HG03066 (cell line): ENCODE results near the gene DENND1B.
"Not testable (repeated sequence)": the region's sequence is repeated elsewhere in the genome, so short reads cannot be mapped to it uniquely, and the experiment has no call there.

Experiments
- ATAC-seq: cut with Tn5 transposase; IDR thresholded peaks from one replicate; pipeline ENCODE4 v1.9.1; 2021; ENCODE audit warnings: low read depth; ENCODE audit not compliant: unreplicated experiment

The DENND1B gene

DNA sequence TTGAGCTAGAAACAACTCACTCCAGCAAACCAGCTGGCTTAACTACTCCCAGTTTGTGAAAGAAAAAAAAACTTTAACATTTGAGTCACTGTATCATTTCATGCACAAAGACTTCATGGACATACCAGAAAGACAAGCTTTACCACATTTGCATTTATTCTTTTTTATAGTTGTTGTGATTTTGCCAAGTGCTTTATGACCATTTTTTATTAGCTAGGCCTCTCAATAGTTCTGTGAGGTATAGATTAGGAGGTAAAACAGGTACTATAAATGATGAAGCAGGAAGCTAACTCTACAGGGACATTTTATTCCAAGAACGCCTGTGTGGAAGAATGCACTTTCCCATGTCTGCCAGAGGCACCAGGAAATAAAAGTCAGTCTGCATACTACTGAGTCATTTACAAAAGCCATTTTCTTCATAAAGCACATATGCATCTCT lies 8.2 kb upstream of the DENND1B start:
- ATAC-seq = no peak

DNA sequence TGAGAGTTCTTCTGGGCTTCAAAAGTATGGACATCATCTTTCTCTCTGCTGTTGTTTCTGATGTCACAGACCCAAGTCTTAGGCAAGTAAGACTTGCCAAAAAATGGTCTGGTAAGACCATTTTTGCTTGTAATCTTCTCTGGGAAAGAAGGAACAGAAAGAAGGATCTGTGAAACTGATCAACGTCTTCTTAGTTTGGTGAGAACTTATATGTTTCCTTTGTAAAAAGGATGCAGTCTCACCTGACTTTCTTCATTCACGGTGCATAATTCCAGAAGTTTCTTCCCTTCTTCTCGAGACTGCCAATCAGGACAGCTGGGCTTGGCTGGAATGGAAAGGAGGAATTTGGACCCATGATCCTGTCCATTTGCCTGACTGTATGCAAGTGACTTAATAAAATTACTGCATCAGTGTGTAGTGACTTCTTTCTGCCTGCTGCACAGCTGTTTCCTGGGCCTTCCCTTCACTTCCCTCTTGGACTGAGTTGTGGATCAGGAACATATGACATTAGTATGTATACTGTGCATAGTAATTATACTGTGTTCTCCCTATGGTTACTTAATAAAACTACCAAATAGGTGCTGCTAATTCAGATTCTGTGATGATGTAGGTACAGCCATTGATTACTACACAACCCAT lies 7.6 kb upstream of the DENND1B start:
- no peak for ATAC-seq

DNA sequence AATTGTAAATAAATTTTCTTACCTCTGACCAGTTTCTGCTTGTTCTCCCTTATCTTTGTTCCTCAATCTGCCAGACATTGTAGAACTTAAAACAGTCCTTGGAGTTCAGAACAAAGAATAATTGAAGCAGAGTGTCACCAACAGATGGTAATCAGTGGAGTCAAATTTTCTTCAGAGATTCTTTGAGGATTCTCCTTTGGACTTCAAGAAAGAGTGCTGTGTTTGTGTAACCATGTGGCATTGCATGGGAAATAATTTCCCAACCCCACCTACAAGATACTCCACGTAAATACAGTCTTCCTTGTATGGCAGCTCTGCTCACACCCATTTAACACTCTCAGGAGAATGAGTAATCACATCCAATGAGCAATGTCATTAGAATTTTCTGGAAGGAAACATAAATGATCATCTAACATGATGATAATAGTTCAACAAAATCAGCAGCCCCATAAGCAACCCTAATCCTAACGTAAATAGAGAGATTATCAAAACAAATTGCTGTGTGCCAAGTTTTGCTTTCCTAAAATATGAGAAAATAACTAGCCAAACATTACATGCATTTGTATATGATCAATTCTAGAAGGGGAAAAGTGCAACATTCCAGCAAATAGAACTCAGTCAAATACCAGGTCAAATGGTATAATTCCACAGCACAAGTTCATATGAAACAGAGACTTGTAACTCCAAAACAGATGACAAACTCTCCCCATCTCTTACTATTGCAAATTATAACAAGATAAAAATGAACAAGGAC lies 6.9 kb upstream of the DENND1B start:
- ATAC-seq = no peak

DNA sequence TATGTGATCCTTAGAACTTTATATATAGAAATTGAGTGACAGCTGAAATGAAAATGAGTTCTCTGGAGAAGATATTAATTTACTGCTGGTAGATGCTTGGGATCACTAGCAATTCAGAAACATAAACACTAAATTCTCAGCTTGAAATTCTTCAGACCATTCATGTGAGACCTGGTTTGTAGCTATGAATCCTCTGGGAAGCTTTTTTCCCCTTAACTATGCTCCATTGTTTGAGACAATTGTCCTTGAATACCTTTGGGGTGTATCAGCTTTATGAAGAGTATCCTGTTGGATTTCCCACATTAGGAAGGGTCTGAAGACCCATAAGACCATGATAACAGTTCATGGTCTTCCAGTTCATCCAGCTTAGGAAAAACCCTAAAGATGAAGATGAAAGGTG lies 4.6 kb upstream of the DENND1B start:
- ATAC-seq = no peak

DNA sequence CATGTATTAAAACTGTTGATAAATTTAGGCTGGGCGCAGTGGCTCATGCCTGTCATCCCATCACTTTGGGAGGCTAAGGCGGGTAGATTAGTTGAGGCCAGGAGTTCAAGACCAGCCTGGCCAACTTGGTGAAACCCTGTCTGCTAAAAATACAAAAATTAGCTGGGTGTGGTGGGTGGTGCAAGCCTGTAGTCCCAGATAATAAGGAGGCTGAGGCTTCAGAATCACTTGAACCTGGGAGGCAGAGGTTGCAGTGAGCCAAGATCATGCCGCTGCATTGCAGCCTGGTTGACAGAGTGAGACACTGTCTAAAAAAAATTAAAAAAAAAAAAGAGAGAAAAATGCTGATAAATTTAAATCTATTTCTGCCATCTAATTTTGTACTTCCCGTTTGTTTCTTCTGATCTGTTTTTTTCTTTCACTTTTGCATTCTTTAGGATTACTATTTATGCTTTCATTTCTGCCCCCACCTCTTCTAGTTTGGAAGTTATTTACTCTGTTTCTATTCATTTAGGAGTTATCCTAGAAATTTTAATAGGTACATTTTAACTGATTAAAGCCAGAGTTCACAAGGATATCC lies 3.2 kb upstream of the DENND1B start:
- ATAC-seq = no peak

DNA sequence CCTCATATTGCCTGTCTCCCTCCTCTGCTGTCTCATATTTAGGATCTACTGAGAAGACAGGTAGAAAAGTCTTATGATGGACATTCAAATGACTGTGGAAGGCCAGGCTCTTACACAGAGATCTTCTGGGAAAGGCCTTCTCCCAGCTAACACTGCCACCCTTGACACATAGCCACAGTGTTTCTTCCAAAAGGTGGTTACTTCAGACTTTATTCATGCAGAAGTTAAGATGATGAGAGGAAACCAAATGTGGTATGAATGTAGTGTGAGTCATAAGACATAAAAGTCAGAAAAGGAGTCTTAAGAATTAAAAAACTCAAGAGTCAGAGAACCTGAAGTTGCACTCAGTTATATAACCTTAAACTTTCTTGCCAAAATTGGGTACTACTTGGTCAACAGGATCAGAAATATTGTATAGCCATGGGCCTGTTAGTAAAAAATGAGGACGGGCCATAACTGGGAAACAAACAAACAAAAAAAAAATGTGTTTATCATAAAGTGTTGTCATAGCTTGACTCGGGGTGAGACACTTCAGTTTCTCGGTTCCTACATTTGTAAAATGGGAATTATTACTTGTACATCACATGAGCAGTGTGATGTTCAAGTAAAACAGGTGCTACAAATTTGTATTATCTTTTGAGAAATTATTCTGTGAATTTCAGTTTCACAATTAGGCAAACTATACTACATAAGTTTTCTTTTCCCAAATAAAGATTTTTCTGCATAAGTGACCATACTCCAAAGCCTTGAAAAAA lies 1.2 kb upstream of the DENND1B start:
- no peak for ATAC-seq

DNA sequence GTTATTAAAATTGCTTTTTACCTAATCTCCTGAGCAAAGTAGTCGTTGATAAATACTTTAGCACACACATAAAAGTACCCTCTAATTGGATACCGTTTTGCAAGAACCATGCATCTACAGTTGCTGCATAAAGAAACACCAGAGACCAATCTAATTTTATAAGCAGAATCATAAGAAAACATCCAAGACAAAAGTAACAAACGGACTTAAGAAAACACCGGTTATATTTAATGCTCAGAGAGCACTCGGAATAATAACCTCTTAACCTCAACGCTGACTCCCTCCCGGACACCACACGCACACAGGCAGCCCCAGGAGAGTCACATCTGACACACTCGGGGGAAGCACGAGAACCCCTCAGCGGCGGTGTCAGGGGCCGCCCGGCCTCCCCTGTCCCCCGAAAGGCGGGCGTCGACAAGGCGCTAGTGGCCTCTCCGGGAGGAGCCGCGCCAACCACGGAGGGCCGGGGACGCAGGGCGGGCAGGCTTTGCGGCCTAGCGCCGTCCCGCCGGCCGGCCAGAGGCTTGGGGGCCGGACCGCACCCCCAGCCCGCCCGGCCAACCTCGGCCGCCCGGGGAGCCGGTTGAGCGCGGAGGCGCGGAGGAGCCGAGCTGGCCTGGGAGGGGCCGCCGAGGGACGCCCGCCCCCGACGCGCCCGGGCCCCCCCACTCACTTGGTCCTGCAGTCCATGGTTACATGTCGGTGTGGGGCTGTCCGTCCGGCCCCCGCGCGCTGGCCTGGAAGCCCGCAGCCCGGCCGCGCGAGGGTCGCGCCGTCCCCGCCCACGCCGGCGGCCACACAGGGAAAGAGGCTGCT lies 606 bp downstream of the DENND1B start:
- peak; percentile 34 for ATAC-seq

DNA sequence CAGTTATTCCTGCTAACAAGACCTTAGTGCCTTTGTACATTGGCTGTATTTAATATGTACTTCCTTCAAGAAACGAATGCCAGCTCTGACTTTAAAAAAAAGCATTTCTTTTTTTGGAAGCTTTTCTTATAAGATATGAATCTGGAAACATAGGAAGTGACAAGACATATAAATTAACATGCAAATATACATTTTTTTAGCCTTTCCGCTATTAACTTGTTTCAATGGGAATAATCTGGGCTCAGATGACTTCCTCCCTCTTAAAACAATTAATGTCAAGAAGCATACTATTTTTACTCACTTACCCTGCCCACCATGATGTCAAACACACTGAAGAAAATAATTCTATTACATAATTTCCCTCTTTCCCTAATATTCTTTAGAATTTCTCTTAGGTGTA lies 1.4 kb downstream of the DENND1B start:
- ATAC-seq = no peak

DNA sequence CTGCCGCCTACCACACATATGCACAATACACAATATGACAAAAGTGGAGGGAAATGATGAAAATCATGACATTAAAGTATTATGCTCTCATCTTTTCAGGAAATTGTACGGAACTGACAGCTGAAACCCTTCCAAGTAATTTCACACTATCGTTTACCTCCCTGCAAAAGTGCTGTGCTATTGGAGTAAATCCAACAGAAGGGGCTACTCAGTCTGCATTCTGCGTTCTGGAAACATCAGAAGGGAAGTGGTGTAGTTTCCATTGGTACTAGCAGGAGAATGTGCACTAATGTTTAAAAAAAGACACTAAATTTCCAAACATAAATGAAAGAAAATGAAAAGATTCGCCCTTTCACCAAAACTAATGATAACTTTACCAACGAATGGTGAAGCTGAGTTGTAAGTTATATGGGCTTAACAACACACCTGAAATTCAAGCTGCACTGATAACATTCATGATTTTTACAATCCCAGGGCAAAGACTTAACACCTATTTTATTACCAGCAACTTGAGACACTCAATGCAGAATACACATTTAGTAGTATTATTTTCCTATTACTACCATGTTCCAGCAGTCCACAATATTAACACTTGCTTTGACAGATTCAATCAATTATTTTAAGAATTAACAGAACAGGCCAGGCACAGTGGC lies 3.2 kb downstream of the DENND1B start:
- ATAC-seq = no peak

DNA sequence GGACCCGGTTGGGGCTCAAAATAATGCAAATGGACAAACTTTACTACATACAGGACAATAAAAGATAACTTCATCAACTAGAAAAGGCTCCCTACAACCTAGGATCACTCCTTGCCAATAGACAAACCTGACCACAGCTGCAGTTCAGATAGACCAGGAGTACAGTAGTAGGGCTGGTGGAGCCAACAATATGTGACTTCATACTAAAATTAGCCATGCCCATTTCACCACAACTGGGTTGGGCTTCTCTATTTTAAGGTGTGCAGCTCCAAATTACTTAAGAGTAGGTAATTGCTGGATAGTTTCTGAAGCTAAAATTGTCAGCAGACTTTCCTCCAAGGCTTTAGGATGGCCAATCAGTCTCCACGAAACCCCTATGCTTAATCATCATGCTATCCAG lies 3.9 kb downstream of the DENND1B start:
- no peak for ATAC-seq

DNA sequence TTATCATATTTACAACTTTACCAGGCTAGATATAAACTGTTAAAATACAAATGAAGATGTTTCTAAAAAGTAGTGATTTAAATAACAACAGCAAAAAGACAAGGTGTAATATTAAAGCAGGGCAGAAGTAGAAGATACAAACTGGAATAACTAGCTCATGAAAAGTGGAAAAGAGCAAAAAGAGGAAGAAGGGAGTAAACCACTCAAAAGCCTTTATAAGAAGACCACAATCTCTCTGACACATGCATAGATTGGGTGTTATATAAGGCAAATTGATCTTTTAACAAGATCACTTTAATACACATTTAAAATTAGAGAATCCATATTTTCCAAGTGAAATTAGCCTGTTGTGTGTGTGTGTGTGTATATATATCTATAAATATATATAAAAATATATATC lies 5.0 kb downstream of the DENND1B start:
- no peak for ATAC-seq

DNA sequence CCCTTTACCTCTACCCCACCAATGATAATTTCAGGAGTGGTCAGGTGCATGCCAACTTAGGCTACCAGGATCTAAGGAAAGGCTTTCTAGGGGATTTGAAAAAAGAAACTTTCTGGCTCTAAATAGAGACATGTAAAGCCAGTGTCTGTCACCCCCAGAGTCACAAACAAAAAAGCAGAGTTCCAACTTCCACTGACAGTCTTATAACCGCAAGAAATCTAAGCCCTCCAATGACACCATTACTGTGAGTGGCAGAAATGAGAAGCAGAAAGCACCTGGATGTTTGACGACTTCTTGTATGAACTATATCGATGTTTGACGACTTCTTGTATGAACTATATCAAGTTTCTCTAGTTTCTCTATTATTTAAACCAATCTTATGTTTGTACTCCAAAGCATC lies 6.0 kb downstream of the DENND1B start:
- no peak for ATAC-seq

DNA sequence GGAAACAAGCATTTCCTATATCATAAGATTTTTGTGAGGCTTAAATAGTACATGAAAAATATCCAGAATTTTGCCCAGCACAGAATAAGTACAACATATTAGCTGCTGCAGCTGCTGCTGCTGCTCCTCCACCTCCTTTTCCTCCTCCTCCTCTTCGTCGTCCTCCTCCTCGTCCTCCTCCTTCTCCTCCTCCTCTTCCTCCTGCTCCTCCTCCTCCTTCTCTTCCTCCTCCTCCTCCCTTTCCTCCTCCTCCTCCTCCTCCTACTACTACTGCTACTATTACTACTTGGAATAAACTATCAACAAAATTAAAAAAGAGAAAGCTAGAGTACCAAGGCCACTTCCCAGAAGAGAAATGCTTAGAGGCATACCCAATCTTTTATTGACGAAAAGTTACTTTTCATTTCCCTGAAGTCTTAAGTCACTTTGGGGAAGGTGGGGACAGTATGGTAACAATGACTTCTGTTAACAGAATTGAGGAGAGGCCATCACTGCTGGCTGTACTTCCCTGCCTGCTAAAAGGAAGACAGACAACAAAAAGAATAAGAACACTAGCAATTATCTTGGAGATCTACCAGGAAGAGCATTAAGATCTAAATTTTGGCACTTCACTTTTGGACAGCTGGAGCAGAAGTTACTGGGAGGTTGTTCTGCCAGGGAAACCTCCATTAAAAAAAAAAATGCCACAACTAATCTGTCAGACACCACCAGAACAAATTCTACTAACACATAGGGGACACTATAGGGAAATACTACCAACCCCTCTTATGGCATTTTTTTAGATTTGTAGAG lies 7.1 kb downstream of the DENND1B start:
- no peak for ATAC-seq

DNA sequence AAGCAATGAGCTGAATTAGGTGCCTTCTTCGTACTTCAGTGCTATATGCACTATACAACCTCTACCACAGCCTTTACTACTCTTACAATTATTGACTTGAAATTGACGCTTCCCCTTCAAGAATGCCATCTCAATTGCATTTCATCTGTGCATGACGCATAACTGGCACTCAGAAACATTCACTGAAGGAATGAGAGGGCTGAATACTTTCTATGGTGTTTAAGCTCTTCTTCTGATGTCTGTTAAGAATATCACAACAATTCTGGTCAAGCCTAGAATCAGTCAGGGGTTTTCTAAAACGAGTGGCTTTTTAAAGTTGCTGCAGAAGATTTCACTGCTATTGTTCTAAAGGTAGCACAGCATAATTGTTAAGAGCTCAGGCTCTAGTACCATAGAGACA lies 11.5 kb downstream of the DENND1B start:
- no peak for ATAC-seq

DNA sequence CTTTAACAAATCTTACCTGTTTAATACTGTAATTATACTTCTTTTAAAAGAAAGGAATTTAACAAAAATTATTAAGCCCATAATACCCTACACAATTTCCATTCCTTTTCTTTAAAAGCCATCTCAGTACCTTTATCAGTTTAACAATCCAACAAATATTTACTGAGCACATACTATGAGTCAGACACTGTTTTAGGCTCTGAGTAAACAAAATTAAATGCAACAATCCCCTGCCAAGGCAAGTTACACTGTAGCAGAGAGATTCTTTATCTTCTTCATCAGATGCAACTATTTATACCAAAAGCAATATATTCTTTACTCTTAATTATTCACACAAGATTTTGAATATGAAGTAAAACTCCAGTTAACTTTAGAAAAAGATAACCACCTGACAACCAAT lies 12.0 kb downstream of the DENND1B start:
- ATAC-seq = no peak

DNA sequence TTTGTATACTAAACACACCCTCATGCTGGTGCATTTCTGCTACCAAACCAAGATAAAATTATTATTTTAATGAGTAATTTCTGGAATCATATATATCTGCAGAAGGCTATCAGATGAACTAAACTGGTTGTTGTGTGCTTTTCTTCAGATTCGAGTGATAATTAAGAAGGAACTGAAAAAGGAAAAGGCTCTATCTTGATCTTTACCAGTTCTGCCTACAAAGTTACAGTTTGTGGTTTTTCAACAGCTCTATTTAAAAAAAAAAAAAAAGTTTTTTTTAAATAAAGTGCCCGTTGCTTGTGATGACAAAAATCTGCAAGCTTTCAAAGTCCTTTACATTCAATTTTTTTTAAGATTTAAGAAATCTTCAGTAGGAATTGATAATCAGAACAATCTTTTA lies 13.6 kb downstream of the DENND1B start:
- ATAC-seq = peak; percentile 56

DNA sequence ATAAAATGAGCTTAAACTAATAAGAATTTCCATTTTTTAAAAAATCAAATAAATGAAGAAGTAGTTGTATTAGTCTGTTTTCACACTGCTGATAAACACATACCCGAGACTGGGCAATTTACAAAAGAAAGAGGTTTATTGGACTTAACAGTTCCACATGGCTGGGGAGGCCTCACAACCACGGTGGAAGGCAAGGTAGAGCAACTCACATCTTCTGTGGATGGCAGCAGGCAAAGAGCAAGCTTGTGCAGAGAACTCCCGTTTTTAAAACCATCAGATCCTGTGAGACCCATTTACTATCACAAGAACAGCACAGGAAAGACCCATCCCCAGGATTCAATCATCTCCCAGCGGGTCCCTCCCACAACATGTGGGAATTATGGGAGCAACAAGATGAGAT lies 19.7 kb downstream of the DENND1B start:
- not testable (repeated sequence) for ATAC-seq

DNA sequence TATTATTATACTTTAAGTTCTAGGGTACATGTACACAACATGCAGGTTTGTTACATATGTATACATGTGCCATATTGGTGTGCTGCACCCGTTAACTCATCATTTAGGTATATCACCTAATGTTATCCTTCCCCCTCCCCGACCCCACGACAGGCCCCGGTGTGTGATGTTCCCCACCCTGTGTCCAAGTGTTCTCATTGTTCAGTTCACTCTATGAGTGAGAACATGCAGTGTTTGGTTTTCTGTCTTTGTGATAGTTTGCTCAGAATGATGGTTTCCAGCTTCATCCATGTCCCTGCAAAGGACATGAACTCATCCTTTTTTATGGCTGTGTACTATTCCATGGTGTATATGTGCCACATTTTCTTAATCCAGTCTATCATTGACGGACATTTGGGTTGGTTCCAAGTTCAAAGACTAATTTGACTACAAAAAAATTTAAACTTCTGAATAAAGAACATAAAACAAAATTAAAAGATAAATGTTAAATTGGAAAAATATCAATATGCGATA lies 22.6 kb downstream of the DENND1B start:
- ATAC-seq = not testable (repeated sequence)

DNA sequence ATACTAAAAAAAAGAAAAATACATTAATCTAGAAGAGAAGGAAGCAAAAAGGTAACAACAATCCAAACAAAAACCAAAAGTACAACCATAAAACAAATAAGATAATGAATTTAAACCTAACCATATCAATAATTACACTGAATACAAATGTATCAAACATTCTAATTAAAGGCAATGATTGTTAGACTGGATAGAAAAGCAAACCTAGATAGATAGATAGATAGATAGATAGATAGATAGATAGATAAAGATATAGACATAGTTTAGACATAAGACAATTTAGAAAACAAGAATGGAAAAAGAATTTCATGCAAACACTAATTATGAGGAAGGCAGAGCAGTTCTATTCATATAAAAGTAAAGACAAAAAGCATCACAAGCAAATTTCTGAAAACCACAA lies 24.9 kb downstream of the DENND1B start:
- ATAC-seq = no peak
